Stimulated activated CD8-positive, alpha-beta memory T cell treated with anti-CD3 and anti-CD28 coated beads, Interleukin-2, amount 100 ng/mL, for 1 hour (primary cell): ENCODE data around the gene SHB.
"Not testable (repeated sequence)": the region's sequence is repeated elsewhere in the genome, so short reads cannot be mapped to it uniquely, and the experiment has no call there.

ENCODE experiments used
- DNase-seq, 2 donors: peaks; one replicate each; pipeline ENCODE4 v3.0.0-alpha.2; 2020; ENCODE audit warnings: low read depth in 2 of 2

SHB gene

DNA sequence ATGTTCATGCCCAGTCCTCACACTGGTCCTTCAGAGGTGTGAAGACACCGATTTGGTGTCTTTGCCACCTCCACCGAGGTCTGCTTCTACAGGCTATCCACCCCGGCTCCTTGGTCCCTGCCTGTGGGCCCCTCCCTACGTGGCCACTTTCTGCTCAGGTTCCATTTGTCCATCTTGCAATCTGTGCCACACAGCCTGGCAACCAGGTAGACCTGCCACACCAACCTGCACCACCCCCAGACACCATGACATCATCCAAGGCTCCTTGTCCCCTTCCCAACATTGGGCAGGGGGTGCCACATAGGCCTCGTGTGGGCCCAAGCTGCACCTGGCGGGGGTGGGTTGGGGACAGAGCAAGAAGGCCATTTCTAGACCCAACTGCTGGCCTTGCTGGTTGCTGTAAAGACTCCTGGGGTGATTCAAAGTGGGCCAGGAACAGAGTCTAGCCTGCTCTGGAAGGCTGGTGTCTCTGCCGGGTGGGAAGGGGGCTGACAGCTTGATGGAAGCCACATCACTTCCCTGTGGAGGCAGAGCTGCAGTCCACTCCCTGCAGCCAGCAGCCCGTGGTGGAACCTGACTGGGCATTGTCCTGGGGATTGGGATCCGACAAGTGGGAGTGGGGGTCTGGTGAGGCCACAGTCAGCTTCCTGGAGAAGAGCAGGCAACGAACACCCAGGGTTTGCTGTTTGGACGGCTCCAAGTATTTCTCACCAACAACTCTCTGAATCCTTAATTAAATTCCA, 99.3 kb downstream of the SHB start:
- DNase-seq: no peak

DNA sequence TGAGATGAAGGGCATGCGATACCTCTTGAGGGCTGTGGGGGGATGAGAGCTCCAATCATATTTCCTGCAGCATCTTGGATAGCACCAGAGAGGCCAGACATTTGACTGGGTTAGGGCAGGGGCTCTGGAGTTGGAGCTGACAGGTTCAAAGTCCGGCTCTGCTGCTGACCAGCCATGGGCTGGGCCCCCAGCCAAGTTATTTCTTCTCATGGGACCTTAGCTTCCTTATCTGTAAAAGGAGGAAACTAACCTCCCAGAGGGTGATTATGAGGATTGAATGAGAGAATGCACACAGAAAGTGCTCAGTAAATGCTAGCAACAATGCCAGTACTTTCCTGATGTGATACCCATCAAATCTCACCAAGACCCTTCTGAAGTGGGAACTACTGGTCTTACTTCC, 99.9 kb downstream of the SHB start:
- DNase-seq: no peak

DNA sequence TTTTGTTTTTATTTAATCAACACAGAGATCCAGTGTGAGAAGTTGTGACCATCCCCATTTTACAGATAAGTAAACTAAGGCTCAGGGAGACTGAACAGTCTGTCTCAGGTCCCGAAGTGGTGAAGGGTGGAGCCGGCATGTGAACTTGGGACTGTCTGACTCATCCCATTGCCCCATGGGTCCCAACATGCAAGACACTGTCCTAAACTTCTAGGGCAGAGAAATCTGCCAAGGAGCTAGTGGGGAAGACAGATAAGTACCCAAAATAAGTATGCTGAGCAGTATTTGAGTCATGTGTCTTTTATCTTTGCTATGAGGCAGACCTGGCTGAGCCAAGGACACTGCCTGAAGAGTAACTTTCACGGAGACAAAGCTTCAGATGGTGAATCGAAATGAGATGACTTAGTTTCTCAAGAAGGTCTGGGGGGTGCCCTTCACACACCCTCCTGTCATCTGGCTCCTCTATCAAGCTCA, 100.8 kb downstream of the SHB start:
- no peak for DNase-seq

DNA sequence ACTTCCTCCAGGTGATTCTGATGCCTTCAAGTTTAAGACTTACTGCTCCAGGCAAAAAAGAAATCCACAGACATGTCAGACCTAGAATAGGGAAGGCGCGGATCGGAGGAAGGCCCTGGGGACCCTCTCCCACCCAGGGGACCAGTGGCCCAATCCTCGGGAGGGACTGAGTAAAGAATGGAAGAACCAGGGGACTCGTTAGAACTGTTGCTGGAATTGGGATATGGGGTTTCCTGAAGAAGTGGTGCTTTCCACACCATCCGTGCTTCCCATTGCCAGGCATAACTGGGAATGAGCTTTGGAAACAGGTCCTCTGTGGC, 101.3 kb downstream of the SHB start:
- DNase-seq: no peak

DNA sequence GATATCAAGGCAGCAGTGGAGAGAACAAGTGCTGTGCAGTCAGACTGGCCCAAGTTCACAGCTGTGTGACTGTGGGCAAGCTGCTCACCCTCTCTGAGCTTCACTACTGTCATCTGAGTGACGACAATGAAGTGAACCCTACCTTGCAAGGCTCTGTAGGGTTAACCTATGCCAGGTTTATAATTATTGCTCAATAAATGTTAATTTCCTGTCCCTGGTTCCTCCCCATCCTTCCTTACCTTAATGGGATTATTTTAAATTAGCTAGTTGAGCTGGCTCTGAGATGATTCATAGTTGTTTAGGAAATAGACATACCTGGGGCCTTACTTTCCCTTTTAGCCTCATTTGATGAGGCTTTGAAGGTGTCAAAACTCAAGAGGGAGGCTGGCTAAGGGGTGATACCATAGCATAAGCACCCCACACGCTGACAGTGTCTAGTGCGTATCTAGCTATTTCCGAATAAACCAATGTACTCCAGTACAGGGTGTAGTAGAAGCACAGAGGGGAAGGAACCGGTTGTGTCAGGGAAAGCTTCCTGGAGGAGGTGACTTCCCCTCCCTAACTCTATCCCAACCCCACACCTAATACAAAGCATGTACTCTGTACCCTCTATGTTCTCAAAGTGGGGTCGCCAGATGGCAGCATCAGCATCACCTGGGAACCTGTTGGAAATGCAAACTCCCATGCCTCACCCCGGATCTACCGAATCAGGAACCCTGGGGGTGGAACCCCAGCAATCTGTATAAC, 101.8 kb downstream of the SHB start:
- DNase-seq: no peak

DNA sequence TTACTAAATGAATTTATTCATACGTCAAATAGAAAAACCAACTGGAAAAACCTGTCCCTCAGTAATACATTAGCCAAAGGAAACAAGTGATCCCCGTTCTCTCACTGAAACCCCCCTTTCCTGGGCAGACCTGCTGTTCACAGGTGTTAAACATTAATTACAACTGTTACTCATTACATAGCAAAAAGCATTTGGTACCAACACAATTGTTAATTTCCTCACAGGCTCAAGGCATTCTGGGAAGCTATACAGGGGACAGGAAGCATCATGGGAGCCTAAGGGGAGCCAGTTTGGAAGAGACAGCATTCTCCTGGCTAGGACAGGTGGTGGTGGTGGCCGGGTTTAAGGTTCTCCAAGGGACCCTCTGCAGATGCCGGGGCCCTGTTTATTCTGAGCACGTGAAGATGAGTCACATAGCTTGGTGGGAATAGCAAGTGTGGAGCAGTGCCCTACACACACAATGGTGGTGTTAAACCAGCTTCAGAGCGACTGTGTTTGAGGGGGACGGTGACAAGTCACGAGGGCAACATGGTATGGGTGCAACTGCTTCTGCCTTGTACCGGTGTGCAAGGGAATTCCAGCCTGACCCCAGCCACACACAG, 102.5 kb downstream of the SHB start:
- no peak for DNase-seq

DNA sequence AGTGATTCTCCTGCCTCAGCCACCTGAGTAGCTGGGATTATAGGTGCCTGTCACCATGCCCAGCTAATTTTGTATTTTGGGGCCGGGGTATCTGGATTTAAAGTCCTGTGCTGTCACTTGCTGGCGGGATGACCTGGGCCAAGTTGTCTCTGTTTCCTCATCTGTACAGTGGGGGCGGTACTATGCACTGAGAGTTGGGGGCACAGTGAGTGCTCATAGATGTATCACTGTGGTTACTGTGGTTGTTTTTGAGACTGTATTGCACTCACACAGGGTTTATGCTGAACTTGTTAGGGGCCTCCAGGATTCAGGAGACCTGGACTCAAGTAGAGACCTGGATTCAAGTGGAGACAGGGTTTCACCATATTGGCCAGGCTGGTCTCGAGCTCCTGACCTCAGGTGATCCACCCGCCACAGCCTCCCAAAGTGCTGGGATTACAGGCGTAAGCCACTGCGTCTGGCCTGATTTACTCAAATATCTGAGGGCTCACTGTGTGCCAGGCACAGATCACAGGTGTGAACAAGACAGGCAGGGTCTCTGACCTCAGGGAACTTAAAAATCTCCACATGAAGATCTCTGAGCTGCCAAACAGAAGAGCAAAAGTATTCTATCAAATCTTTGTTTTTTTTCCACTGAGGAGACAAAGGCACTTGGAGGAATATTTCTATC, 103.2 kb downstream of the SHB start:
- DNase-seq: not testable (repeated sequence)

DNA sequence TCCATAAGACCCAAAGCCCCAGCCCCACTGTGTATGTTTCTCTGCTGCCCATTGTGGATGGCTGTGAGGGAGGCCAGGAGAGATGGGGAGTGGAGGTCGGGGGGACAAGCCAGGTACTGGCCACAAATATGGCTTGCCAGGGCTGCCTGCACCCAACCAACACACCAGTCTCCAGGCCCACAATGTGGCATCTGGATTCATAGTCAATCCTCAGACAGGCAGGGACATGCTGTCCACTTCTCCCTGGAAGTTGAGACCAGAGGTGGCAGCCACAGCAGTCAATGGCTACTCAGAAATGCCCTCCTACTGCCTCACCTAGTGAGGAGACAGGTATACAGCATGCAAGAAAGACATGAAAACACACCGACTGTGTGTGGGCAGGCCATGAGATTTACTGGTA, 103.9 kb downstream of the SHB start:
- DNase-seq: no peak

DNA sequence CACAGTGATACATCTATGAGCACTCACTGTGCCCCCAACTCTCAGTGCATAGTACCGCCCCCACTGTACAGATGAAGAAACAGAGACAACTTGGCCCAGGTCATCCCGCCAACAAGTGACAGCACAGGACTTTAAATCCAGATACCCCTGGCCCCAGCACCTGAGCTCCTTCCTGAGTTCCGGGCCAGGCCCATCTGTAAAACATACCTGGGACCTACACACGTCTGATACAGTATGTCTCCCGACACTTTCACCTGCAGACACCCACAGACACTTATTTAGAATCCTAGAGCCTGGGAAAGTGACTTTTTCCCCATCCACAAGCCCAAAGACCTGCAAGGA, 104.3 kb downstream of the SHB start:
- DNase-seq: no peak

DNA sequence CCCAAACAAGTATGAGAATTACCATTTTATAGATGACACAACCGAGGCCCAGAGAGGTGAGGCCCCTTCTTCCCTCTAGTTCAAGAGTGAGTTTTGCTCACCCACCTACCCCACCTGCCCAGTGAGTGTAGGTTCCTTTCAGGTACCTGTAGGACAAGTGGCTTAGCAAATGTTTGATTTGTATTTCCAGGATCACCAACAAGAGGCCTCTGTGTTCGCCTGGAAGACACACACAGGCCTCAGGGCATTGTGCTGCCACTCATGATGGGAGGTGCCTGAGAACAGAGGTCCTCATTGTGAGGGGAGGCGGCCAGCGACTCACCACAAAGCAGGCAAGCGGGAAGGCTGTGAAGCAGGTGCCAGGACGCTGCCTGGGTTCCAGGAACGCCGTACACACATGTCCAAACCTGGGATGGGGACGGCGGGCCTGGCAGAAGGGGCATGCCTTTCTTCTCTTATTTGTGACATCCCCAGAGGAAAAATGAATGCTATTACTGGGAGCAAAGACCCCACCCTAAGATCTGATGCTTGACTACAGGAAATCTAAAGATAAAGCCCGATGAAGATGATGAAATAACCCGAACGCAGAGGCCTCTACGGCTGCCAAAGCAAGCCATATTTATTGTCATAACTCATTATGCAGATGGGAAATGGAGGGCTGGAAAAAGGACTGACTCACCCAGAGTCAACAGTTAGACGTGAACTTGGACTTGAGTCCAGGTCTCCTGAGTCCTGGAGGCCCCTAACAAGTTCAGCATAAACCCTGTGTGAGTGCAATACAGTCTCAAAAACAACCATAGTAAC, 104.9 kb downstream of the SHB start:
- DNase-seq: no peak

DNA sequence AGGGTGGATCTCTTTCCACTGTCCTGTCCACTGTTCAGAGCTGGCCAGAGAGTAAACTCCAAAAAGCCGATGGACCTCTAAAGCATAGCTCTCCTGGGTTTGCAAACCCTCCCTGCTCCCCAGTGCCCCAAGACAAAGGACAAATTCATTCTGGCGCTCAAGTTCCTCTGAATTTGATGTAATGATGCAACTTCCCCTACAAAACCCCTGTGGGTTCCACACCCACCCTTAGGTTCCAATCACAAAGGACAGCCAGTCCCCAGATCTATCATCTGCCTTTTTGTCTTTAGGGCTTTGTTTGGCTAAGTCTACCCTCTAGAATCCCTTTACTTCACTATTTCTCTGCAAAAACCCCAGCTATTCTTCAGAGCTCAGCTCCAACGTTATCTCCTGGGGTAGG, 107.7 kb downstream of the SHB start:
- no peak for DNase-seq

DNA sequence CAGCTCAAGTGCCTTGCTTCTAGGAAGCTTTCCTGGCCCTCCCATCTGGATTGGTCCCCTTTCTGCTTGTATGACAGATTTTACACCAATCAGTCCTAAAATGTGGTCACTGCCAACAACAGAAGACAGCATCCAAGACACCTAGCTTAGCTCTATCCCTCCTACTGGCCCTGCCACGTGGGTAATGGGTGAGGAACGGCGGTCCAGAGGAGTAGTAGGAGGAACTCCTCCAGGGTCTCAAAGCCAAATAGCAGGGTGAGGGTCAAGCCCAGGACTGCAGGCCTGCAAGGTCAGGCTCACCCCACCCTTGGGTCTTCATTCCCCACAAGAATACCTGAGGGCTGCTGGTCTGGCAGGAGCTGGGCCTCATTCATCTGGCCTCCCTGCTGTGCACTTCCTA, 108.4 kb downstream of the SHB start:
- no peak for DNase-seq

DNA sequence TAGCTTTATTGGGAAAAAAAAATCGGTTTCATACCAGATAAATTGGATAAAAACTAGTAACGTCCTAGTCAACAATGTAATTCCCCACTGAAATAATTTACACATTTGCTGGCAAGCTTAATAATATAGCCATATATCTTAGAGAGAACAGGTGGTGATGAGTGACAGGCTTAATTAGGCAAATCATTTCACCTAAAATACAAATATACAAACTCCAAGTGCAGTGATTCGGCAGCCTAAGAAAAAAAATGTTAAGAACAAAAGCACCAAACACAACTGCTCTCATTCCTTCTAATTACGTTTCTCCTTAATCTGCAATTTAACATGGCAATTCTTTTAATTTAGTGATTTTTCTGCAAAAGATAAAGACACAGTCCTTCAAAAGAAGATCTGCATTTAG, 109.1 kb downstream of the SHB start:
- DNase-seq: no peak

DNA sequence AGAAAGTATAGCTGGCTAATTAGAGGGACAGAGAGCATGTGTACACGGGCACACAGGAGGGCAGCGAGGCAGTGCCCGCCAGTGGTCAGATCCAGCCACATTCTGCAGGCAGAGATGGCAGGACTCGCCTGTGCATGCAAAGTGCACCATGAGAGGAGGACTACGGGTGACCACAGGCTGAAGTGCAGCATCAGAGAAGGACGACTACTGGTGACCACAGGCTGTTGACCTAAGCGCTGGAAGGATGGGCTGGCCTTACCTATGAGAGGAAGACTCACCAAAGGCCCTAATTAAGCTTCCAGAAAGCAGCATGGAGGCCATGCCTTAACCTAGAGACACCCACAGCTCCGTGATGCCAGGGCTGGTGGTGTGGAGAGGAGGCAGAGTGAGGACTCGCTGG, 110.9 kb downstream of the SHB start:
- no peak for DNase-seq

DNA sequence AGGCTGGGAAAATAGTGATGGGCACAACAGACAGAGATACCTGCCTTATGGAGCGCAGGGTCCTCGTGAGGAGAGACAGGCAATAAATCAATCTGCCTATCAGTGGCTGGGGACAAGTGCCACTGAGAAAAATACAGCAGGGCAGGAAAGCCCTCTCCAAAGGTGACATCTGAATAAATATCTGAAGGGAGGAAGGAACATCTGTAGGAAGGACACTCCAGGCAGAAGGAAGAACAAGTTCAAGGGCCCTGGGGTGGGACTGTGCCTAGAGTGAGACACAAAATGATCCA, 111.4 kb downstream of the SHB start:
- no peak for DNase-seq

DNA sequence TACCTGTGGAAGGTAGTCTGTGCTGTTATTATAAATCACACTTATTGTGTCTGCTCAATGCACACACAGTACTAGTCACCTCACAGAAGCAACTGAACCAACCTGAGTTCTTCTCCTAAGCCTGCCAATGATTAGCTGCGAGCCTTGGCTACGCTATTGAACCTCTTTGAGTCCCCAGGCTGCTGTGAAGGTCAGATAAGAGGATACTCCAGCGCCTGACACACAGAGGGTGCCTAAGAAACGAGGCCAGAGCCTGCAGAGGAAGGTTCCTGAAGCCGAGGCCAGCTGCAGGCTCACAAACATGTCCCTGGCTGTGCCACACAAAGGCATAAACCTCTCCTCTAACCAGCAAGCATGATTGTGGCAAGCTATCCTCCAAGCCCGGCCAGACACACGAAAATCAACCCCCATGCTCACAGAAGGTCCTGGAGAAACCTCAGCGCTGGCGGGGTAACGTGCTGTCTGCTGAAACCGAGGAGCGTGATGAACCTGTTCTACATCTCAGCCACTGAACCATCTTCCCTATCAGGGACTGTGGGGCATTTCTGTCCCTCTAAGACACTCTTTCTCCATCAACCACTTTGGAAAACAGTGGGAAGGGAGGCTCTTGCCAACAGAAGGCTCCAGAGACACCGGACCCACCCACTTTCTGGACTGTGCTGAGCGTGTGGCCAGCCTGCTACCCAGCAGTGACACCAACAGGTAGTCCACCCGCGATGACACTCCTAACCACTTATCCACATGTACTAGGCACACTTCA, 111.9 kb downstream of the SHB start:
- DNase-seq: no peak

DNA sequence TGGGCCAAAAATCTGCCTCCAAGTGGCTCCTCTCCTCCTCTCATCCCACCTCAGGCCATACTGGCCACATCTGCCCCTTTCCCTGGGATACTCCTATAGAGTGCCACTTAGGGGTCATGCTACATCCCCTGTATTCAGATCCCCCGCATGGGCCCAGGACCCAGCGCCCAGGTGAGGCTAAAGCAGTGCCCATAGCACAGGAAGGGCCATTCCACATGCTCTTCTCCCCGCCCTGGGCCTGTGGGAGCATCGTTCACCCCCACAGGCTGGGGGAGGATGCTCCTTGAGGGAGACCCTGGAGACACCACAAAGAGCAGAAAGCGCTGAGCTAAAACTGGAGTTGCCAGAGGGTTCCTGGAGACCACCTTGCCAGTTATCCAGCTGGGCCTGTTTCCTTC, 112.6 kb downstream of the SHB start:
- no peak for DNase-seq

DNA sequence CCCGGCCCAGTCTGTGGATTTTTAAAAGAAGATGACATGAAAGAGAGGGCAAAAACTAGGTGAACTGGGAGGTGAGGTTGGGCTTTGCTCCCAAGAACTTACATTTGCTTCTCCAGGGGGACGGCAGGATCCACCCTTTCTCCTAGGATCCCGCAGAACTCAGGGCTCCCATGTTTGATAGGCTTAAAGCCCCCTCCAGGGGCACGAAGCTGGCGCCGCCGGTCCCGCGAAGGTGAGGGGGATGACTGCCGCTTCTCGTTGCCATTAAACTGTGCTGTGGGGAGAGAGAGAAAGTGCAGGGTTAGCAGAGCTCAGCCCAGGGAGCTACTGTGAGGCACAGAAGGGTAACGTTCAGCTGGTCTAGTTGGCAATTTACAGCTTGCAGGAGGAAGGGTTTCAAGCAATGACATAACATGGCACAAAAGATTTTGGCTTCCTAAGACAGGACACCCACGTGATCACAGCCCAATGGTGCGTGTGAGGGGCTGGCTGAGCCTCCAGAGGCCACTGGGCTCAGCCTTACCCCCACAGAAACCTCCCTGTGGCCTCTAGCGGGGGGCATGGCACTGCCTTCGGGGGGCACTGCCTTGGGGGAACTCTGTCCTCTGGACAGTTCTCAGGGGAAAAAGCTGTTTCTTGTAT, 113.1 kb downstream of the SHB start:
- DNase-seq: no peak

DNA sequence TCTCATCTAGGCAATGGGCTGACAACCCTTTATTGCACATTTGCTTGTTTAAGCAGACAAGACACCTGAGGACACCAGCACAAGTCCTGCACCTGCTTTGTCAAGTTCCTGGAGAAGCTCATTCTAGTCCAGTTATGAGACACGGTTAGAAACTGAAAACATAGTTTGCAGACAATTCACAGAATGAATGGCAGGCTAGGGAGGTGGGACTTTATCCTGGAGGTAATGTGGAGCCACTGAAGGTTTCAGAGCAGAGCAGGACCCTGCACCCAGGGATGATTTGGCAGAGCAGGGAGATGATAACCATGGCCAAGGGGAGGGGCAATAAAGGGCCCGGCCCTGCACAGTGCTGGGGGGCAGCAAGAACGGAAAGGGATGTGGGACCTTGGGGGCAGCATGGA, 114.4 kb downstream of the SHB start:
- no peak for DNase-seq

DNA sequence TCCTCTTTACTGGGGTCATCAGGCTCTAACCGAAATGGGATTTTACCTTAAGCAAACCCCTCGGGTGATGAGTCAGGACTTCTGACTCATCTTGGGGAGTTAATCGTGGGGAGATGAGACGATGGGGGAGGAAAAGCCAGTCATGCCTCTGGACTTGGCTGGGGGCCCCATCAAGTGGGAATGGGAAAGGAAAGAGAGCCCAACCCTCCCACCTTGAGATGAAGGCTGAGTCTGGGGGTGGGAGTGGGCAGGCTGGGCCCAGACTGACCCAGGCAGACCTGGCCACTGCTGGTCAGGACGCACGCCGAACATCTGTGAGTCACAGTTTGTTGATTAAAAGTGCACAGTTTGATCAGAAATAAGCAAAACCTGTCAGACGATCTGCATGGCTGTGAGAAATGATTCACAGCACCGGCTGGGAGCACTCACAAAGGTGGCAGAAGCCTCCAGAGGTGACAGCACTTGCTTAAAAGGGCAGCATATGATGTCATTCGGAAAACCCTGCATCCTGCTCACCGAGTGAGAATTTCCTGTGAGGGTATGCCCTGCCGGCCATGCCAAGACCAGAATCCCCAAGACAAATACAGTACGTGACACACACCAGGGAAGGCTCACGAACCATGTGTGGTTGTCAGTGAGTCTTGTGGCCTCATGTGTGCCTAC, 115.1 kb downstream of the SHB start:
- no peak for DNase-seq
